Amygdala (tissue), 56 donors: ENCODE measurements around the gene LRRC57.

Source experiments
- DNase-seq, 56 donors: peaks; one replicate each; lab custom pipeline; 2025; lab: John Stamatoyannopoulos, UW

LRRC57 gene

GRCh38 chr15:42548249-42549031 lies at the start of gene LRRC57, which contains the start of gene HAUS2:
Gene LRRC57, minus strand, starts transcription at chr15:42548793. Its CDS starts 359 bp downstream, at chr15:42548434.
Gene HAUS2, plus strand, starts transcription at chr15:42548838. Its CDS starts 35 bp downstream, at chr15:42548873.
- peak in 53 of 56 donors; percentile 10 to 86 (median 66) for DNase-seq

- DNase-seq = peak in 2 of 56 donors; percentile 7 to 9
Observed at GRCh38 chr15:42595626-42596240, 47.1 kb upstream of the LRRC57 start.

- DNase-seq = no peak
Observed at GRCh38 chr15:42594095-42594494, 45.5 kb upstream of the LRRC57 start.

- DNase-seq = no peak
Observed at GRCh38 chr15:42593143-42593542, 44.5 kb upstream of the LRRC57 start.

- DNase-seq = no peak
Observed at GRCh38 chr15:42592716-42593115, 44.1 kb upstream of the LRRC57 start.

- DNase-seq = no peak
Observed at GRCh38 chr15:42591238-42591934, 42.8 kb upstream of the LRRC57 start.

GRCh38 chr15:42590619-42591237 lies 42.1 kb upstream of the LRRC57 start:
- DNase-seq = no peak

- peak in 14 of 56 donors; percentile 2 to 55 (median 24) for DNase-seq
Observed at GRCh38 chr15:42584031-42584765, 35.6 kb upstream of the LRRC57 start.

- peak in 1 of 56 donors; percentile 8 for DNase-seq
Observed at GRCh38 chr15:42582569-42583375, 34.2 kb upstream of the LRRC57 start.

GRCh38 chr15:42581272-42581730 lies 32.7 kb upstream of the LRRC57 start:
- DNase-seq = peak in 54 of 56 donors; percentile 22 to 88 (median 72)

GRCh38 chr15:42578984-42579537 lies 30.5 kb upstream of the LRRC57 start:
- DNase-seq = no peak

GRCh38 chr15:42577514-42578031 lies 29.0 kb upstream of the LRRC57 start:
- no peak for DNase-seq

GRCh38 chr15:42576776-42577175 lies 28.2 kb upstream of the LRRC57 start:
- no peak for DNase-seq

GRCh38 chr15:42576040-42576594 lies 27.5 kb upstream of the LRRC57 start:
- peak in 1 of 56 donors; percentile 25 for DNase-seq

- peak; percentile 76 to 99 (median 97) for DNase-seq
Observed at GRCh38 chr15:42575188-42576039, 26.8 kb upstream of the LRRC57 start, which contains the start of gene STARD9. Gene STARD9, plus strand, starts transcription at chr15:42575606. Its CDS starts 110 bp downstream, at chr15:42575716.

- DNase-seq = no peak
Observed at GRCh38 chr15:42558739-42559138, 10.1 kb upstream of the LRRC57 start.
